ENCODE results near the gene CENPVL2.
"Not testable (repeated sequence)": the region's sequence is repeated elsewhere in the genome, so short reads cannot be mapped to it uniquely, and the experiment has no call there.

CENPVL2 gene

GRCh38 chrX:51682720-51683062 is at the start of gene CENPVL2:
TSS of gene CENPVL2 (minus strand) at chrX:51682831. CDS start at chrX:51682831, 0 bp downstream.
- DNase-seq = not testable (repeated sequence)

- DNase-seq = no peak
These were observed 45.6 kb upstream of the CENPVL2 start for GRCh38 chrX:51728202-51728601.

GRCh38 chrX:51712943-51713647 is 30.5 kb upstream of the CENPVL2 start:
- DNase-seq = not testable (repeated sequence)

- not testable (repeated sequence) for DNase-seq
These were observed 27.9 kb upstream of the CENPVL2 start, which contains the start of gene CENPVL1 for GRCh38 chrX:51710277-51711164. TSS of gene CENPVL1 (plus strand) at chrX:51710512. CDS start at chrX:51710512, 0 bp downstream.

GRCh38 chrX:51697397-51697796 is 14.8 kb upstream of the CENPVL2 start:
- DNase-seq = no peak

- no peak for DNase-seq
These were observed 11.6 kb upstream of the CENPVL2 start for GRCh38 chrX:51694254-51694653.

GRCh38 chrX:51681808-51682719 is 567 bp downstream of the CENPVL2 start:
- DNase-seq = not testable (repeated sequence)

- DNase-seq = not testable (repeated sequence)
These were observed 2.8 kb downstream of the CENPVL2 start for GRCh38 chrX:51679689-51680433.

- DNase-seq = no peak
These were observed 16.6 kb downstream of the CENPVL2 start for GRCh38 chrX:51665981-51666380.

GRCh38 chrX:51643377-51643776 is 39.3 kb downstream of the CENPVL2 start:
- no peak for DNase-seq

- peak; percentile 13 for DNase-seq
These were observed 41.1 kb downstream of the CENPVL2 start for GRCh38 chrX:51641421-51642021.

- DNase-seq = not testable (repeated sequence)
These were observed 46.1 kb downstream of the CENPVL2 start for GRCh38 chrX:51636511-51636910.

All from CD4-positive, alpha-beta T cell treated with Interleukin-4 for 4 hours (primary cell).